Small intestine (tissue), 4 donors: ENCODE measurements around the gene TPD52L1. TPM values are rescaled to one million over a fixed set of nuclear protein-coding genes. Genes with fewer than 3 reads are reported as not detected.

Source experiments
- polyA plus RNA-seq, 4 donors: library from polyadenylated mRNA; stranded (reverse) in 3 of 4; unstranded in 1 of 4; fragments of 200-250 nt in 3 of 4; fragments of 120-200 nt in 1 of 4; gene quantifications; one replicate each; pipeline versions ENCODE4 v1.2.1 to v1.2.3, GENCODE V29; 2013
- donor health status: healthy with polysubstance abuse.
- donor health status: Bipolar disorder and iron deficiency.
- donor health status: healthy.

The TPD52L1 gene
- polyA plus RNA-seq, 4 donors = 10.8 to 179 (median 30.7) TPM

Other genes starting within 250 kb of the TPD52L1 start
- 10 to 100 TPM in 1 of 4 donors, 1 to 10 TPM in 1, under 1 TPM in 2; 0.54 to 17.7 (median 1.8) TPM for gene RNF217, start 191.3 kb upstream of the TPD52L1 start, polyA plus RNA-seq
- 10 to 100 TPM; 45.2 to 88.6 (median 68.8) TPM for gene HDDC2, start 148.2 kb downstream of the TPD52L1 start, polyA plus RNA-seq